GM12872 (cell line): Measurements from ENCODE around the gene LILRA5.

ENCODE experiments used
- CTCF ChIP-seq: IDR thresholded peaks from 3 replicates; pipeline ENCODE4 v1.5.1; 2011; ENCODE audit warnings: low read depth, mild to moderate bottlenecking, low read length, moderate library complexity; ENCODE audit not compliant: insufficient read depth

Gene LILRA5

GRCh38 chr19:54294539-54294938 lies 18.4 kb downstream of the LILRA5 start:
- TF ChIP-seq CTCF = no peak

GRCh38 chr19:54287456-54287855 lies 25.5 kb downstream of the LILRA5 start:
- TF ChIP-seq CTCF = no peak

- no peak for TF ChIP-seq CTCF
These were observed 30.1 kb downstream of the LILRA5 start for GRCh38 chr19:54282686-54283470.

GRCh38 chr19:54281007-54281728 lies 31.8 kb downstream of the LILRA5 start, which contains the start of gene LILRB2:
Gene LILRB2, minus strand, starts transcription at chr19:54281110. Its CDS starts 614 bp downstream, at chr19:54280496.
- no peak for TF ChIP-seq CTCF

- TF ChIP-seq CTCF = no peak
These were observed 33.5 kb downstream of the LILRA5 start for GRCh38 chr19:54279406-54279962.

GRCh38 chr19:54275951-54276350 lies 37.0 kb downstream of the LILRA5 start:
- no peak for TF ChIP-seq CTCF

- TF ChIP-seq CTCF = no peak
These were observed 39.1 kb downstream of the LILRA5 start for GRCh38 chr19:54273821-54274220.
